ENCODE measurements around the gene MTHFSD.

- TF ChIP-seq EZH2 (IDR thresholded peaks at IDR 0.05; ENCODE audit: borderline replicate concordance, low read depth, low read length, severe bottlenecking) (no peak), CTCF (IDR thresholded peaks at IDR 0.05; ENCODE audit: borderline replicate concordance, extremely low read depth, low read length, poor library complexity, severe bottlenecking) (no peak)
These were observed 8.4 kb downstream of the MTHFSD start for GRCh38 chr16:86546638-86547013.

Data from DND-41 (cell line).